Stimulated activated CD4-positive, alpha-beta T cell treated with anti-CD3 and anti-CD28 coated beads, Interleukin-1b, Interleukin-23, amount 100 ng/mL, for 24 hours (primary cell): ENCODE data around the gene FYB1.

Experiments
- DNase-seq, 4 experiments: peaks; one replicate each; pipeline ENCODE4 v3.0.0-alpha.2; 2020; ENCODE audit warnings: low read depth in 4 of 4, low spot score in 1 of 4

Gene FYB1

DNA sequence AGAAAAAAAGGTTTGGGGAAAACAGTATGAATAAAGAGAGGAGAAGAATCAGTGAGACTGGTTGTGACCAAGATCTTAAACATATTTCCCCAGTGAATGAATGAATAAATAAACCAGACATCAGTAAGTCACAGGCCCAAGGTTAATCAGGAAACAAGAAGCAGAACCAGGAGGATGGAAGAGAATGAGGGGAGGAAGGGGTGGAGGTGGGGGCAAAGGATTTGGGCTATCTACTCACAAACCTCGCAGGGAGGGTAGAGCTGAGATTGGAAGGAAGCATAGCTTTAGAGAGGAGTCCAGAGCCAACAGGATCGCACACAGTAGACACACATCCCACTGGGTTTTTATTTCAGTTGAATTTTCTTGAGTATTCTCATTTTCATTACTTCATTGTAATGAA lies 97.4 kb downstream of the FYB1 start:
- no peak for DNase-seq

DNA sequence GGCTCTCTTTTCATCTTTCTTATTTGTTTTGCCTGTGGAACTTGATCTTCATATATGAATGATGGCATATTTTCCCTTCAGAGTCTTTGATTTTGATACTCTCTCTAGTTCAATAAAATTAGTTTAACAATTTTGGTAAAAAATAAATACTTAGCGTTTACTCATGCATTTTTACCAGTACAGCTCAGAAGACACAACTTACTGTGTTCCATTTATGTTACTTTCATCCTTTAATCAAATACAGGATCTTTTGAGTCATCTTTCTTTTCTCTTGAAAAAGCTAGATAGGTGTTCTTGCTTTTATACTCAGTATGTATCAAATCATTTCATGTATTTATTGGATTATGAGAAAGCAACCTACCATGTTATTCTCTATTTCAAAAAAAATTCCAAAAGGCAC lies 98.0 kb downstream of the FYB1 start:
- DNase-seq: no peak

DNA sequence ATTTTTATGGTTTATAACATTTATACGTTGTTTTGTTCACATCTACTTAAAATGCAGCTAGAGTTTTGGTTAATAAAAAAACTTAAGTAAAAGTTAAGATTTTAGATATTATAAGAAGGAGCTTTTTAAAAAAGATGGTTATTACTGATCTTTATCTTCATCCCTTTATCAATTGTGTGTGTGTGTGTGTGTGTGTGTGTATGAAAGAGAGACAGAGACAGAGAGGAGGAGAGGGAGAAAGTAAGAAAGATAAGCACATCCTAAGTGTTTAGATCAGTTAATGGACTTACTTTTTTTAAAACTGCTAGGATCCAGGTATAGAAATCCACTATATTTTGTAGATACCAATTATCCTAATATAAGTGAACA lies 99.3 kb downstream of the FYB1 start:
- no peak for DNase-seq

DNA sequence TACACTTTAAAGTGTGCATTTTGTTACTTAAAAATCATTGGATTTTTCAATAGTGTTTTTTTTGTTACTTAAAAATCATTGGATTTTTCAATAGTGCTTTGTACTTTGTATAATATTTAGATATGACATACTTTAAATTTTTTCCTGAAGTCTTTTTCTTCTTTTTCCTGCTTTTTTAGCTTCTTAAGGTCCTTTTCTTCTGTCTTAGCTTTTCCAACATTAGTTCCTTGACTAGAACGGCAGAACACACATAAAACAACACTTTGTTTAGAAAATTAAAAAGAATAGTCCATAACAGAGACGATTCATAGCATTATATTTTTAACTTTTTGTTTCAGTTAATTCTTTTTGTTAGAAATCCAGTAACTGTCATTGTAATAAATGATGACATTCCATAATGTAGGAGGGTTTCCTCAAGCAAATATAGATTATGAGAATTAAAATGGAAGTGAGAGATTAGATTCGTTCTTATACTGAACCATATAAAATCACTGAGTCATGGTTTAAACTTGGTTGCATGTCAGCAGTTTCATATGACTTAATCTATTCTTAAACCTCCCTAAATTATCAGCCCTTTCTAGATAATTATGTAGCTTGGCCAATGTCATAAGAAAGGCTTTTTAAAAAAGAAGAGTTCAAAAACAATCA lies 99.8 kb downstream of the FYB1 start:
- DNase-seq: no peak

DNA sequence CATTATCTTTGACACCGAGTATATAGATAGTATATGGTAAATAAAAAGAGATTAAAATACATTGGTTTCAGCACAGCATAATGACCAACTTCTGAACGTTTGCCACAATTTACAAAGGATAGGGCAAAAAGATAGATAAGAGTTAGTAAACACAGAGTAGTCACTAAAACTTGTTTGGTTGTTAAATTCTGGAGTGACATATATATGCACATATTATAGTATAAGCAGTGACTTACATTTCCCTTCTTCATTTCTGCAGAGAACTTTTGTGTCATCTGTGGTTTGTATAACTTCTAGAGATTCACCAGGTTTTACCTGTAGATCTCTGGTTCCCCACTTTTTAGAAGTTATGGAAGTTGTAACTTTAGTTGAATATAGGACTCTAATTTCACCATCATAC lies 100.7 kb downstream of the FYB1 start:
- no peak for DNase-seq

DNA sequence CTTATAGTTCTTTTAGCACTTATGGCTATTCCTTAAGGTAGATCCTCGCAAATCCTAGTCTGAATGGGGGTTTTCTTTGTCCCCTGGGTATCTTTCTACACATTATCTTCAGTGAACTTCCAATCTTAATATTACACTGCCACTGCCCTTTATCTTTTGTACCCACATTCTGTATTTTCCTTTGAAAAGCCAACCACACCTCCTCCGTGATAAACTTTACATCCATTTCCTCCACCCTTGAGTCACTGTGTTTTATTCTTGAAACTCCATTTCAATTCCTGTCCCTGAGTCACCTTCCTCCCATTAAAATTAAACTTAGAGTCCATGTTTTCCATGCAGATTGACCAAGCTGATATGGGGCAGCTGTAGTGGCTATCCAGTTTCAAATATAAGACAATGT lies 102.0 kb downstream of the FYB1 start:
- DNase-seq: no peak

DNA sequence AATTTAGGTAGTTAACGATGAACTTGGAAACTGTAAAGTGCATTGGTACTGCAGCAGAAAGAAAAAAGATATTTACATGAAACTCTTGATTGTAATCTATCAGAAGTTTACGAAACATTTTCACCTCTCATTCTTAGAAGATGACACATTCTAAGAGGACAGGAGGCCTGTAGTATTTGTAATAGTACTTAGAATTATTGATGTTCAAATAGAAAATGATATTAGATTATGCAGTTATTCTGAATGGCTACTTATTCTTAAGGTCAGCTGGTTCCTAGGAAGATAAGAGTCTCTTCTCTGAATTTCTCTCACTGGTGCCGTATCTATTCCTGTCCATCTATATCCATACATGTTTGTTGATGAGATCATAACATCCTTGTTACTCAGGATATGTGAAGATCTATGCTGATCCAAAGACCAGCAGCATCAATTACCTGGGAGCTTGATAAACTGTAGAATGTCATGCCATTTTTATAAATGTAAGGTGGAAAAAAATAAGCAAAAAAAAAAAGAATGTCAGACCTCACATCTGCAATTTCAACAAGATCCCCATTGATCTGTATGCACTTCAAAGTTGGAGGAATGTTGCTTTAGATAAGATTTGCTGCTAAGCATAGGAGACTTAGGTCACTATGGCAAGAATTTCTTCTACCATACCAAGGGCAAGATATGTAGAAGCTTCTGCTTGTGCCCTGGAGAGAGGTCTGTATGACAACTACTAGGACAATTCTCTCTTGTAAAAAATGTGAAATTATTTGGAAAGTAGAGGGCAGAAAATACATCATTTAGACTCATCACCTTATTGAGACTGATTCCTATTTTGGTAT lies 102.8 kb downstream of the FYB1 start:
- no peak for DNase-seq

DNA sequence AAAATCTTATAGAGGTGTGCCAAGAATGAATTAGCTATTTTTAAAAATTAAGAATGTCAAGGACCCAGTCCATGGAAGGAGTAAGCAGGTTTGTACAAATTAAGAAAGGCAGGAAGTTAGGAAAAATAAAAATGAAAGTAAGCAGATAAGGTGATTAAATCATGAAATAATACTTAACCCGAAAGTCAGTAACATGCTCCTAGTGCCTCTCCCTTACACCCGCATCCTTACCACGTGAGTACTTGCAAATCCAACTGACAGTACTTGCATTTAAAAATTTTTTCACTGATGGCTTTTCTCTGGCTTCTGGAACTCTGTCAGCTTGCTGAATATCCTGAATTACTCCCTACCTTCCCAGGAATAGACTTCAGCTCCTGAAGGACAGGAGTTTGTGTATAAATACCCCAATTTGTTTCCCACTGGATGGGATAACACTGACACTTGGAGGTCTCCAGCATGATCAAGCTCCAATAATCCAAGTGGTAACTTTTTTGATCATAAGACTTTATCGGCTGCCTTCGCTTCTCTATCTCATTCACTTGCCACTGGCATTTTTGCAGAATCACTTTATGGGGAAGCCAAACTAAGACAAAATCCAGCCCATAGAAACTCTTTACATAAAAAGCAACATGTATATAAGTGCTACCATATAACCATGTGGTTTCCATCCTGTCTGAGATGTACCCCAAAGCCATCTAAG lies 103.6 kb downstream of the FYB1 start:
- no peak for DNase-seq

DNA sequence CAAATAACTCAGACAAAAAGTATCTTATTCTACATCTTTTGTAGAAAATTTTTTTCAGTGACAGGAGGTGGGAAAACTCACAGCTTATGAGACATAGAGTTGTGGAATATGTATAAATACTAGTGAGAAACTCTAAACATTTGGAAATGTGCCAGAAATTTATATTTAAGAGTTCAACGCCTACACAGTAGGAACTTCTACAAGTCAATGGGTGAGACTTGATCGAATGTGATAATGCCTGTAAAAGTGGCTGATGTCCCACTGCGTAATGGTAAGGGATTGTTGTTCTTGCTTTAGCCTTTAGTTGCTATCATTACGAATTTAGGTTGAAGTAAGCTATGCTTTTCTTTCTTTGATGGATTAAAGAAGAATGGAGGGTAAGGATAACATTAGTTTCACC lies 105.2 kb downstream of the FYB1 start:
- DNase-seq: no peak

DNA sequence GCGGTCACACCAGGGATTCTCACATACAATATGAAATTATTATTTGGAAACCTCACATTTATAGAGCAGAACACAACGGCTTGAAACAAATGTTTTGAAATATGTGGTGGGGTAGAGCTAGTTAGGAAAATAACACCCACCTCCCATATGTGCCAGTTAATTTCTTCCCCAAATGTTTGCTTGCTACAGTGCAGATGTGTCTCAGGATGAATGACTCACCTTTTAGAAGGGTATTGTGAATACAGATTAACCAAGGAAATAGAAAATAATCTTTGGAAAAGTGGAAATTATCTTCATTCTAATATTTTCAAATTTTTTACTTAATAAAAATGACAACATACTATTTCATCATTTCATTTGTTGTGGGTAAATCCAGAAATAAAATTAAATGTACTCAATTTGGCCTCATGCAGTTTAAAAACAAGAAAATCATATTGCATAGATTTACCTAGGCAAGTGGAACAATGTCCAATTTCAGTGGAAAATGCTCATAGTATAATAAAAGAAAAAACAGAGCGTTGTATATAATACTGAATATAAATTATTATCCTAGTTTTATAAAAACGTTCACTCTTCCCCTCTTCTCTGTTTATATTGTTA lies 105.9 kb downstream of the FYB1 start:
- no peak for DNase-seq

DNA sequence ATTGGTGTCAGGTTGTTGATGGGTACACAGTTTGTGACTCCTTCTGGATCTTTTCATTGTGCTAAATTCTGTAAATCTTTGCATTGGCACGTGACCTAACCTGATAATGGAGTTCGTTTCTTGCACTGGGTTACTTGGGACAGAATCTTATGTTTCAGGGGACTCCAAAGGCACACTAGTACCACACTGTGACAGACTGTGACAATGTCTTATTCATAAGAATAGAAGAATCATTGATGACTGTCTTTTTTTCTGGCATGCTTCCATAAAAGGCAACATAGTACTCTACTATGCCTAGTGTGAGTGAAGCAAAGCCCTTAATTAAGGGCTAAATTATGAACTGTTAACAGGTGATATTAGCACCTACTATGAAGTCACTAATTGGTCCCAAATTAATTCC lies 109.8 kb downstream of the FYB1 start:
- DNase-seq: no peak

DNA sequence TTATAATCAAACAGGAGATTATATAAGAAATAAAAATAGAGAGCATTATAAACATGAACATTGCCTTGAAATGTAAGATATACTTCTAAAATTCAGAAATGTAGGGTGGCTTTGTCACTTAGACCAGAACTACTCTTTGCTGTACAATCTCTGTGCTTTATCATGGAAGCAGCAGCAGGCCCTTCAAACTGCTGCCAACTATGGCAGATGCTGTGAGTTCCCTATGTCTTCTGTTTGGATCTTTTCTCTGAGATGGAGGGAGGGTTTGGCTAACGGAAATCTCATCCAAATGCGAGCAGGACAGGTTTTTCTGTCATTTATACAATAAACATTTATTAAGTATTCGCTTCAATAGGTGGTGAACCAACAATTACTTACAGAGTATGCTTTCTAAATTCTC lies 110.4 kb downstream of the FYB1 start:
- DNase-seq: no peak

DNA sequence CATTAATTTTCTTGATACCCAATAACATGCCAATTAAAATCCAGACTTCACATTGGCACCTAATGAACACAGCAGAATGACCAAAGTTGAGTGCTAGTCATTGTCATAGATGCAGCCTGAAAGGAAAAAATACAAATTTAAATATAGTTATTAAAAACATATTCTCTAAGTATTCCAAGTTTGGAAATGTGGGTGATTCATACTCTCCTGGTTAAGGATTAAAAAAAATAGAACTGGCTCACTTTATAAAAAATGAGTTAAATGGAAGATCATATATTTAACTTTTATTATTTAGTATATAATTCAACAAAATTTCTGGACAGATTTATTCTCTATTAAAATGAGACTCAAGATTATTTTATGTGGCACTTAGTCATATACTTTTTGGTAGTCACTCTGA lies 112.0 kb downstream of the FYB1 start:
- no peak for DNase-seq

DNA sequence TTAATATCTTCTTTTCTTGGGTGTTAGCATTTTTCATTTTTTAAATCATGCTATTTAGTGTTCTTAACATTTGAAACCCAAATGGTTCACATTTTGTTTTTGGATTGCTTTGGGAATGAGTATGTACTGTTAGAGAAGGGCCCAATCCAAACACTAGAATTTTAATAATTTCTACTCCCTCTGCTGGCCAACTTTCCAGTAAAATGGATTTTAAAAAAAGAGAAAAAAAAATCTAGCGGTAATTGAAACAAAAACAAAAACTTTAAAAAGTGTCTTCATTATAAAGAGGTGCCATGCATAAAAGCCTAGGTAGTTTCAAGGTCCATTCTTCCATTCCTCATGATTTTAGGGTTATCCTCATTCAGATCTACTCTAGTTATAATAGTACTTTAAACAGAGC lies 113.0 kb downstream of the FYB1 start:
- no peak for DNase-seq

DNA sequence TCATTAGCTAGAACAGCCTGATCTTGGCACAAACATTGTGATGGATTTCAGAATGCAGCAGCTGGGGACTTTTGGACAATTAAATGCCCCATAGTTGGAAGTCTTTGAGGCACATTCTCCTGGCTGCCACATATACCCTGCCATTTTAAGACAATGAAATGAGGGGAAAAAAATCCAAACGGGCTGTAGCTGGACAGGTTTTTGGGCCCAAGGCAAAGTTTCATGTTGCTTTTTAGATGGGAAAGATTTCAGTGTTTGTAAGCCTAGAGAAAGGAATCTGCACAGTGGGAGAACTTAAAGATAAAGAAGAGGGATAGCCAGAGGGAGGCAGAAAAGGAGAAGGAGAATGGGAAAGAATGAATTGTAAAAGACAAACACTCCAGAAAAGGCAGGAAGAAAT lies 115.1 kb downstream of the FYB1 start:
- no peak for DNase-seq

DNA sequence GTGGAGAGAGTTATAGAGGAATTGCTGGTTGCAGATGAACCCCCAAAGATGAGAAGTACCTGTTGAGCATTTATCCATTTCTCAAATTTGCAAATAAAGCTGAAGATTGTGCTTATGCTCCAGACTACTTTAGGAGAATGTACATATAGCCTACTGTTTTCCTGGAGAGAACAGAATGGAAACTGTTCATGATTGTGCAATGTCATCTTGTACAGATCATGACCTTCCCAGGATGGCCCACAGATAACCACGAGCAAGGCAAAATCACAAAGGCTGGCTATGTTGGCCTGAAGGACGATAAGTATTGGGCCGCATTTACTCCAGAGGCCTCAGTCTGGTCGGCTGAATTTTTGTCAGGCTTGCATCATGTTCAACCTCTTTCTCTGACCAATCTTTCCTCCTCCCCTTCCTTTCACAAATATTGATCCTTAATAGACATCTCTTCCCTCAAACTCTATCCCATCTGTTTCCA lies 116.6 kb downstream of the FYB1 start:
- DNase-seq: no peak

DNA sequence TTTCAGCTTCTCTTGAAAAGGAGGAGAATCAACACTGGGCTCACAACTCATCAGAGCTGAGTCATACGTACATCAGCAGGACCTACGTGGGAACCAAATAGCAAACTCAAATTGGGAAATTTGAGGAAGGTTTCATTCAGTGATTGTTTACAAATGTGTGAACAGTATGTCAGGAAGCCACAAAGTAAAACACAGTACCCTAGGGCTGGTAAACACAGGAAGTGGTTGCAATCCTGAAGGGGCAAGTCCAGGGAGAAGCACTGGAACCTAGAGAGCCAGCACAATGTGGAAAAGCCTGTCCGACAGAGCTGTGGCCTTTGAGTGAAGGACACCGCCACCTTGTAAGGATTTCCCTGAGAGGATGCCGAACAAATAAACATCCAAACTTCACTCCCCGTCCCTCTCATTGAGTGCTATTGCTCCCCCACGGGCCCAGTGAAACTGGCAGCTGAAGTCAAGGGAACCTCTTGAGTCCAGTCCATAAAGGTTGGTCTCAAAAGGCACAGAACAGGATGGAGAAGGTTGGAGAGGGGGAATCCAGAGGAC lies 118.4 kb downstream of the FYB1 start:
- DNase-seq: no peak

DNA sequence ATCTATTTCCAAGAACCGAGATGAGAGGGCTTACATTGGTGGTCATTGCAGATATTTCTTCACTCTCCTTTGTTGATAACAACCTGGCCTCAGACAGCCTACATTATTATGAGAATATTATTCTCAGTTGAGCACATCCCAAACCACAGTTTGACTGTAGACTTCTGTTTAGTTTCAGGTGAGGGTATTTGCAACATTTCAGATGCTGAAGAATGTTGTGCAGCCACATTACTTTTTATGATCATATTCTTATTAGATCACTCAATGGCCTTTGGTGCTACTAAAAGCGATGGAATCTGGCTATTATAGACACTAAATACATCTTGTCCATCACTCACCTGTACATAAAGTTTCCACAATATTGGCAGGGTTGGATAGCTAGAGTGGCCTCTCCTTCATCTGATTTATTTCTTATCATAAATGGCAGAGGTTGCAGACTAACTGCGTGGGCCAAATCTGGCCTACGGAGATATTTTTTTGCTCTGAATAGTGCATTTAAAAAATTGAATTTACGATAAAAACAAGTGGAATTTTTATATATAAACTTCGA lies 119.0 kb downstream of the FYB1 start:
- no peak for DNase-seq

DNA sequence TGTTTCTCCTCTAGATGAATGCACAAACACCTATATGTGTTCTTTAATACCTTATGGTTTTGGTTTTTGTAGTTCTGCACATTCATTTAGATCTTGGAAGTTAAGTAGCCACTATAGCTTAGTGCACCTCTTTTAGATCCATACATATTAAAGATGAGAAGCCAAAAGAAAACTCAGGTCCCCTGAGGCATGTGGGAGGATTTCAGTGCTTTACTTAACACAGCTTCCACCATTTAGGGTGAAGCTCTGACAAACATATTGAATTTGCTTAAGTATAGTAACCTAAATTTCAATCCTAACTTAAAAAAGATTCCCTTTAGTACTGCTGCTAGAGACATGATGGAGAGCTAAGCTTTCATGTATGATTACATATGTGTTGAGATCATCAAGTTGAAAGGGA lies 119.5 kb downstream of the FYB1 start:
- DNase-seq: no peak

DNA sequence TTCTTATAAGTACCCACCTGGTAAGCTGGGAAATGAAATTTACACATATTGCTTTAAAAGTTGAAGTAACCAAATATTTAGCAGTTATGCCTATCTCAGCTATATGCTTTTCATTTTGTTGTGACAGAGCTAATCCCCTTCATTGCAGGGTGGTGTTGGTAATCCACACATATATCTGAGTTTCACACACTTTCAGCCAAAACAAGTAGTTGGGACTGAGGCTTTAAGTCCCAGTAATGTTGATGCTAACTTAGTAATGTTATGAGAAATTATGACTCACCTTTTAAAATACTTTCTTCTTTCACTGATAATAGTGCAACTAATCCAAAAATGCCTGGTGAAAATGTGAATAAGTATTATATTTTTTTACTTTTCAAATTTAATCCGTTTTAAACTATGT lies 126.0 kb downstream of the FYB1 start:
- no peak for DNase-seq

DNA sequence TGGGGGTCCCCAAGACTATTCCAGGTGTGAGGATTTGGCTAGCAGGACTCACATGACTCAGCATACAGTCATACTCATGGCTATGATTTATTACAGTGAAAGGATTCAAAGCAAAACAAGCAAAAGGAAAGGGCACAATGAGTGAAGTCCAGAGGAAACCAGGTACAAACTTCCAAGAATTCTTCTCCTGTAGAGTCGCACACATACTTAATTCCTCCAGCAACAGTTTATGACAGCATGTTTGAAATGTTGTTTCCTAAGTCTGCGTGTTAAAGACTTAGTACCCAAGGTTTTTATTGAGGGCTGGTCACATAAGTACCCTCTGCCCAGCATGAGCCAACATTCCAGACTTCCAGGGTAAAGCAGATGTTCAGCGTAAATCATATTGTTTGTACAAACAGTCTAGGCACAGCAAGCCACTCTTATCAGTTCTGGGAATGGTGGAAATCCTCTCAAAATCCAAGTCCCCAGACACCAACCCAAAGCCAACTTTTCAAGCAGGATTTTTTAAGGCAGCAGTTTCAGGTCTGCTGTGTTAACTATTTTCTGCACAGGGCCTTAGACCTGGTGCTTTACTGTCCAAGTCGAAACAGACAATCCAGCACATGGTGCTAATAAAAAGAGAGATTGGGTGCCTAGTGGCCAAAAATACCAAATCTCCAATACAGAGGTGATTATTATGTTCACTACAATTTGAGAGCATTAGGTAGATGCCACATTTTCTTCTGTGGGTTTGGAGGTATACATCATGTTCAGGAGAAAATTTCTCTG lies 126.6 kb downstream of the FYB1 start:
- DNase-seq: no peak
